Measurements from ENCODE around the gene GNB3.
A peak's percentile ranks its signal among the peaks of the same experiment; 100 is the strongest.
"Not testable (repeated sequence)": the region's sequence is repeated elsewhere in the genome, so short reads cannot be mapped to it uniquely, and the experiment has no call there.

Gene GNB3

DNA sequence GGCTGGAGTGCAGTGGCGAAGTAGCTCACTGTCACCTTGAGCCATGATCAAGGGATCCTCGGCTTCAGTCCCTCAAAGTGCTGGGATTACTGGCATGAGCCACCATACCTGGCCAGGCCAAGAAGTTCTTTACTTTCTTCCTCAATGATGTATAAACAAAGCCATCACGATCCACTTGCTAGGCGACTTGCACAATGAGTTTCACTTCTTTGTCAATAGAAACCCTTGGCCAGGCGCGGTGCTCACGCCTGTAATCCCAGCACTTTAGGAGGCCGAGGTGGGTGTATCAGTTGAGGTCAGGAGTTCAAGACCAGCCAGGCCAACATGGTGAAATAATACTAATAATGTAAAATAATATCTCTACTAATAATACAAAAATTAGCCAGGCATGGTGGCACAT lies 46.7 kb downstream of the GNB3 start:
- DNase-seq, result no peak

DNA sequence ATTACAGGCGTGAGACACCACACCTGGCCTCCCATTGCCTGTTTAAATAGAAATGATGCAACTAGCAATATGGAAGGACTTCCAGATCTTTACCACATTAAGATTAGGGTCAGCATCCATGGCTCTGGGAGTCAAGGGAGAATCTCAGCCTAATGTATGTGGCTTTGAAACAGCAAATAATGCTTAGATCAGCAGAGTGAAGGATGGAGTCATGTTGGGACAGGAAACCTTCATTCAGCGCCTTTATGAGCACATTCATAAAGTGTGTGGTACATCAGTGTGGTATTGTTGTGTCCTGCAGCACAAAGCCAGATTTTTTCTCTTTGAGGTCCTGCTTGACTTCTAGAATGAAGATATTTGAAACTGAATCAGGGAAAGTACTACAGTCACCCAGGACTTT lies 47.6 kb downstream of the GNB3 start:
- DNase-seq, result no peak

DNA sequence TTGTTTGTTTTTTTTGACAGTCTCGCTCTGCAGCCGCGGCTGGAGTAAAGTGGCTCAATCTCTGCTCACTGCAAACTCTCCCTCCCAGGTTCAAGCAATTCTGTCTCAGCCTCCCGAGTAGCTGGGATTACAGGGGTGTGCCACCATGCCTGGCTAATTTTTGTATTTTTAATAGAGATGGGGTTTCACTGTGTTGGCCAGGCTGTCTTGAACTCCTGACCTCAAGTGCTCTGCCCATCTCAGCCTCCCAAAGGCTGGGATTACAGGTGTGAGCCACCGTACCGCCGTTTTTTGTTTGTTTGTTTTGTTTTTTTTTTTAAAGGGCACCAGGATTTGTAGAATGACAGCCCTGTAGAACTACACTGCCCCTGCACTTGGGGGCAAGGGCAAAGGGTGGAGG lies 48.1 kb downstream of the GNB3 start:
- not testable (repeated sequence) for DNase-seq

- DNase-seq, result not testable (repeated sequence)
Observed at GRCh38 chr12:6889775-6890573, 49.2 kb downstream of the GNB3 start.

DNA sequence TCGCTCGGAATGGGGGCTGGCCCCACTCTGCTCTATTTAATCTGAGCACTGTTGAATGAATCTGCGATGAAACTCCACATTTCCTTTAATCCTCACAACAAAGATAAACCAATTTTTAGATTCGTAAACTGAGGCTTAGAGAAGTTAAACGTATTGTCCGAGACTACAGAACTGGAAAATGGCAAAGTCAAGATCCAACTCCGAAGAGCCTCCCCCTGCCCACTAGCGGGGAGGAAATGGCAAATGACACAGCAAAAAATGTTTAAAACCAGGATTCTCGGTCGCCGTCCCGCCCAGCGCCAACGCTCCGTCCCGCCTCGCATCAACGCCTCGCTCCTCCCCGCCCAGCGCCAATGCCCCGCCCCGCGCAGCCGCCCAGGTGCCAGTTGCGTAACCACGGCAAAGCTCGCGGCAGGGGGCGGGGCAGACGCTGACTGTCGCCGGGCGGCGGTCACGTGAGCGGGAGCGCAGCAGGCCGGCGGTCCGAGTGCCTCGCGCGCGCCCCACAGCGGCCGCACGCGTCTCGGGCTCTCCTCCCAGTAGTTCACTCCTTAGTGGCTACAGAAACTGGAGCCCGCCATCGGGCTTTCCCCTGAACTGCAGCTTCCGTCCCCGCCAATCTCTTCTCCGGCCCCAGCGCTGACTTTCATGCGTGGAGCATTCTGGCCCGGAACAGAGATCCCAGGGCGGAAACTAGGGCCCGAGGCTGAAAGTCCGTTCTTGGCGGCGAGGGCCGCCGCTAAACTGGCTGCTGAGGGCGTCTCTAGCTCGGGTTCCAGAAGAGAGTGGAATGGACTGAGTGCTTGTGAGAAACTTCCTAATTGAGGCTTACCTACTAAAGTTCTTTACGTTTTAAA lies 50.3 kb downstream of the GNB3 start:
- peak; percentile 98 for DNase-seq

DNA sequence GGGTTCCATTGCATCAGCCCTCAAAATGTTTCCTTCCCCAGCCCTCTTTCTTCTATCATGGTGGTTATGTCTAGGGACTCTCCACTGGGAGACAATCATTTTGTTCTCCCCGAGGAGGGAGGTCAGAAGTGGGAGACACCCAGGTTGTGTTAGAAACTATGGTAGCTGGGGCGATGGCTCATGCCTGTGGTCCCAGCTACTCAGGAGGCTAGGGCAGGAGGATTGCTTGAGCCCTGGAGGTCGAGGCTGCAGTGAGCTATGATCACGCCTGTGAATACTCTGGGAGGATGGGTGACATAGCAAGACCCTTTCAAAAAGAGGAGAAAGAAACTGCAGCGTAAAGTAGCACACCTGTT lies 50.9 kb downstream of the GNB3 start:
- DNase-seq, result no peak

DNA sequence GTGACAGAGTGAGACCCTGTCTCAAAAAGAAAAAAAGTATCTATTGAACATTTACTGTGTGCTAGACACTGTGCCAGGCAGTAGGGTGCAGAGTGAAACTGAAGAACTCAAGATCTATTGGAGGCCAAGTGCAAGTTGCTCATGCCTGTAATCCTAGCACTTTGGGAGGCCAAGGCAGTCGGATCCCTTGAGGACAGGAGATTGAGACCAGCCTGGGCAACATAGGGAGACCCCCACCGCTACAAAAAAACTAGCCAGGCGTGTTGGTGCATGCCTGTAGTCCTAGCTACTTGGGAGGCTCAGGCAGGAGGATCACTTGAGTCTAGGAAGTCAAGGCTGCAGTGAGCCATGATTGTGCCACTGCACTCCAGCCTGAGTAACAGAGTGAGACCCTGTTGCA lies 52.0 kb downstream of the GNB3 start:
- not testable (repeated sequence) for DNase-seq

DNA sequence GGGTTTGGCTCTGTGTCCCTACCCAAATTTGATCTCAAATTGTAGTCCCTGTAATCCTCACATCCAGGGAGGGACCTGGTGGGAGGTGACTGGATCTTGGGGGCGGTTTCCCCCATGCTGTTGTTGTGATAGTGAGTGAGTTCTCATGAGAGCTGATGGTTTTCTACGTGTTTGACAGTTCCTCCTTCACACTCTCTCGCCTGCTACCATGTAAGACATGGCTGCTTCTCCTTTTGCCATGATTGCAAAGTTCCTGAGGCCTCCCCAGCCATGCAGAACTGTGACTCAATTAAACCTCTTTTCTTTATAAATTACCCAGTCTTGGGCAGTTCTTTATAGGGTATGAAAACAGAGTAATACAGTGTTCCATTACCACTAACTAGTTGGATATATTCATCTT lies 53.6 kb downstream of the GNB3 start:
- DNase-seq, result no peak
